DND-41 (cell line): ENCODE measurements around the gene FAF1.

Experiments used
- CTCF ChIP-seq: IDR thresholded peaks from 2 replicates; pipeline ENCODE4 v1.5.1; 2012; ENCODE audit warnings: borderline replicate concordance, low read length, moderate library complexity, mild to moderate bottlenecking; ENCODE audit not compliant: poor library complexity, severe bottlenecking; ENCODE audit errors: extremely low read depth
- EZH2 ChIP-seq: IDR thresholded peaks from 3 replicates; pipeline ENCODE4 v1.6.1; 2012; ENCODE audit warnings: borderline replicate concordance, low read depth, mild to moderate bottlenecking, moderate library complexity, low read length, inconsistent platforms; ENCODE audit not compliant: severe bottlenecking

GRCh38 chr1:50920409-50920808 is 39.7 kb downstream of the FAF1 start:
- TF ChIP-seq CTCF (no peak), EZH2 (no peak)
